WTC11 (cell line): ENCODE results near the gene KLHL20. TPM values are rescaled to one million over a fixed set of nuclear protein-coding genes. Genes with fewer than 3 reads are reported as not detected.

Experiments
- ATAC-seq: fragments of 200-7000 bp; cut with Tn5 transposase; 2 replicates; pipeline ENCODE4 v1.10.0; 2021; ENCODE audit warnings: mild to moderate bottlenecking, moderate library complexity
- CTCF ChIA-PET: fragments of 300-600 bp; sonication (Branson Sonifier 250); formaldehyde crosslinking; loops from one replicate; lab custom pipeline; 2021; ENCODE audit warnings: antibody characterized with exemption; lab: Charles Lee
- POLR2A ChIA-PET: fragments of 350-600 bp; sonication (Branson Sonifier 250); formaldehyde crosslinking; loops from one replicate; lab custom pipeline; 2021; ENCODE audit warnings: antibody characterized with exemption; lab: Charles Lee
- DNase-seq: peaks from one replicate; pipeline ENCODE4 v3.0.0; 2021; ENCODE audit warnings: low spot score
- H3K27ac Mint-ChIP-seq: 2 replicates; pipeline ENCODE4 v1.8.0; 2021; ENCODE audit warnings: mixed read lengths
- H3K27me3 Mint-ChIP-seq: 2 replicates; pipeline ENCODE4 v1.8.0; 2021; ENCODE audit warnings: low read depth, mild to moderate bottlenecking, moderate library complexity, mixed read lengths
- H3K36me3 Mint-ChIP-seq: 2 replicates; pipeline ENCODE4 v1.8.0; 2021; ENCODE audit warnings: mixed read lengths
- H3K4me1 Mint-ChIP-seq: 2 replicates; pipeline ENCODE4 v1.8.0; 2022; ENCODE audit warnings: mixed read lengths
- H3K4me3 Mint-ChIP-seq: 2 replicates; pipeline ENCODE4 v1.8.0; 2021; ENCODE audit warnings: mild to moderate bottlenecking, moderate library complexity, mixed read lengths
- H3K9me3 Mint-ChIP-seq: 2 replicates; pipeline ENCODE4 v1.8.0; 2021; ENCODE audit warnings: mixed read lengths
- ARID4B ChIP-seq: sonication (generic); formaldehyde crosslinking; IDR thresholded peaks from 2 replicates; pipeline ENCODE4 v1.8.0; 2023; ENCODE audit warnings: missing genetic modification reagents, mild to moderate bottlenecking, borderline replicate concordance
- ATF1 ChIP-seq: sonication (generic); formaldehyde crosslinking; IDR thresholded peaks from 2 replicates; pipeline ENCODE4 v1.8.1; 2023; ENCODE audit warnings: mild to moderate bottlenecking, moderate library complexity, missing genetic modification reagents
- CBFB ChIP-seq: sonication (generic); formaldehyde crosslinking; IDR thresholded peaks from 2 replicates; pipeline ENCODE4 v1.8.1; 2022; ENCODE audit warnings: mild to moderate bottlenecking, low read depth, missing genetic modification reagents
- EMX1 ChIP-seq: fragments of 250-450 bp; sonication (Bioruptor Pico); IDR thresholded peaks from 2 replicates; pipeline ENCODE4 v1.8.0; 2021; ENCODE audit warnings: mild to moderate bottlenecking
- FOXP1 ChIP-seq: sonication (generic); formaldehyde crosslinking; IDR thresholded peaks from 2 replicates; pipeline ENCODE4 v1.8.0; 2022; ENCODE audit warnings: missing genetic modification reagents, mild to moderate bottlenecking, moderate library complexity, borderline replicate concordance
- GABPB1 ChIP-seq: sonication (generic); formaldehyde crosslinking; IDR thresholded peaks from 2 replicates; pipeline ENCODE4 v1.8.1; 2023; ENCODE audit warnings: mild to moderate bottlenecking, missing genetic modification reagents
- HMGA2 ChIP-seq: fragments of 250-450 bp; sonication (Bioruptor Pico); IDR thresholded peaks from 2 replicates; pipeline ENCODE4 v1.4.0; 2021; ENCODE audit warnings: mild to moderate bottlenecking, moderate library complexity
- HMGXB4 ChIP-seq: sonication (generic); formaldehyde crosslinking; IDR thresholded peaks from 2 replicates; pipeline ENCODE4 v1.8.1; 2023; ENCODE audit warnings: mild to moderate bottlenecking, moderate library complexity, missing genetic modification reagents
- MYBL2 ChIP-seq: sonication (generic); formaldehyde crosslinking; IDR thresholded peaks from 2 replicates; pipeline ENCODE4 v1.8.1; 2023; ENCODE audit warnings: mild to moderate bottlenecking, moderate library complexity, missing genetic modification reagents
- NR1H2 ChIP-seq: sonication (generic); formaldehyde crosslinking; IDR thresholded peaks from 2 replicates; pipeline ENCODE4 v1.9.0; 2021; ENCODE audit warnings: mild to moderate bottlenecking, moderate library complexity, missing genetic modification reagents
- PREB ChIP-seq: sonication (generic); formaldehyde crosslinking; IDR thresholded peaks from 2 replicates; pipeline ENCODE4 v1.8.1; 2022; ENCODE audit warnings: mild to moderate bottlenecking, missing genetic modification reagents, moderate library complexity, borderline replicate concordance
- SP1 ChIP-seq: sonication (generic); formaldehyde crosslinking; conservative IDR thresholded peaks from 2 replicates; pipeline ENCODE4 v1.8.1; 2022; ENCODE audit warnings: missing genetic modification reagents
- TCF7 ChIP-seq: sonication (generic); formaldehyde crosslinking; IDR thresholded peaks from 2 replicates; pipeline ENCODE4 v1.8.0; 2022; ENCODE audit warnings: mild to moderate bottlenecking, low read depth, missing genetic modification reagents, moderate library complexity
- TEAD4 ChIP-seq: sonication (generic); formaldehyde crosslinking; IDR thresholded peaks from 2 replicates; pipeline ENCODE4 v1.8.0; 2022; ENCODE audit warnings: mild to moderate bottlenecking, missing genetic modification reagents
- ZNF232 ChIP-seq: sonication (generic); formaldehyde crosslinking; IDR thresholded peaks from 2 replicates; pipeline ENCODE4 v1.8.0; 2022; ENCODE audit warnings: mild to moderate bottlenecking, missing genetic modification reagents
- ZNF263 ChIP-seq: sonication (generic); formaldehyde crosslinking; IDR thresholded peaks from 2 replicates; pipeline ENCODE4 v1.8.1; 2022; ENCODE audit warnings: low read depth, mild to moderate bottlenecking, moderate library complexity, missing genetic modification reagents
- ZNF671 ChIP-seq: fragments of 250-450 bp; sonication (Bioruptor Pico); IDR thresholded peaks from 2 replicates; pipeline ENCODE4 v1.8.0; 2021; ENCODE audit warnings: mild to moderate bottlenecking
- total RNA-seq: library from RNA; stranded (reverse); gene quantifications from 3 replicates; pipeline ENCODE4 v1.2.3, GENCODE V29; 2021
- TF ChIP-seq, protein P1 (sequence below): fragments of 250-450 bp; sonication (Bioruptor Pico); IDR thresholded peaks from 2 replicates; pipeline ENCODE4 v1.8.0; 2021; ENCODE audit warnings: mild to moderate bottlenecking
- TF ChIP-seq, protein P2 (sequence below): sonication (generic); formaldehyde crosslinking; IDR thresholded peaks from 2 replicates; pipeline ENCODE4 v1.8.0; 2022; ENCODE audit warnings: mild to moderate bottlenecking, missing genetic modification reagents
- TF ChIP-seq, protein P3 (sequence below): fragments of 250-450 bp; sonication (Bioruptor Pico); IDR thresholded peaks from 2 replicates; pipeline ENCODE4 v1.9.0; 2021; ENCODE audit warnings: mild to moderate bottlenecking, borderline replicate concordance

The KLHL20 gene
- total RNA-seq, 1 experiment from 2014 or later = 12.5 TPM

- TF ChIP-seq, protein P1, sequence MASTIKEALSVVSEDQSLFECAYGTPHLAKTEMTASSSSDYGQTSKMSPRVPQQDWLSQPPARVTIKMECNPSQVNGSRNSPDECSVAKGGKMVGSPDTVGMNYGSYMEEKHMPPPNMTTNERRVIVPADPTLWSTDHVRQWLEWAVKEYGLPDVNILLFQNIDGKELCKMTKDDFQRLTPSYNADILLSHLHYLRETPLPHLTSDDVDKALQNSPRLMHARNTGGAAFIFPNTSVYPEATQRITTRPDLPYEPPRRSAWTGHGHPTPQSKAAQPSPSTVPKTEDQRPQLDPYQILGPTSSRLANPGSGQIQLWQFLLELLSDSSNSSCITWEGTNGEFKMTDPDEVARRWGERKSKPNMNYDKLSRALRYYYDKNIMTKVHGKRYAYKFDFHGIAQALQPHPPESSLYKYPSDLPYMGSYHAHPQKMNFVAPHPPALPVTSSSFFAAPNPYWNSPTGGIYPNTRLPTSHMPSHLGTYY (CRISPR knock-in tag) = no peak
- no peak for TF ChIP-seq TCF7 (CRISPR knock-in tag)
- TF ChIP-seq PREB (CRISPR knock-in tag) = no peak
- TF ChIP-seq NR1H2 (CRISPR knock-in tag) = no peak
- TF ChIP-seq ZNF671 (CRISPR knock-in tag) = no peak
- TF ChIP-seq TEAD4 (CRISPR knock-in tag) = no peak
- TF ChIP-seq MYBL2 (CRISPR knock-in tag) = no peak
- TF ChIP-seq SP1 (CRISPR knock-in tag) = no peak
- TF ChIP-seq, protein P2, sequence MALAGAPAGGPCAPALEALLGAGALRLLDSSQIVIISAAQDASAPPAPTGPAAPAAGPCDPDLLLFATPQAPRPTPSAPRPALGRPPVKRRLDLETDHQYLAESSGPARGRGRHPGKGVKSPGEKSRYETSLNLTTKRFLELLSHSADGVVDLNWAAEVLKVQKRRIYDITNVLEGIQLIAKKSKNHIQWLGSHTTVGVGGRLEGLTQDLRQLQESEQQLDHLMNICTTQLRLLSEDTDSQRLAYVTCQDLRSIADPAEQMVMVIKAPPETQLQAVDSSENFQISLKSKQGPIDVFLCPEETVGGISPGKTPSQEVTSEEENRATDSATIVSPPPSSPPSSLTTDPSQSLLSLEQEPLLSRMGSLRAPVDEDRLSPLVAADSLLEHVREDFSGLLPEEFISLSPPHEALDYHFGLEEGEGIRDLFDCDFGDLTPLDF (CRISPR knock-in tag) = no peak
- no peak for TF ChIP-seq HMGA2 (CRISPR knock-in tag)
Measured at GRCh38 chr1:173775578-173776226, 60.9 kb downstream of the KLHL20 start (continued).

DNA sequence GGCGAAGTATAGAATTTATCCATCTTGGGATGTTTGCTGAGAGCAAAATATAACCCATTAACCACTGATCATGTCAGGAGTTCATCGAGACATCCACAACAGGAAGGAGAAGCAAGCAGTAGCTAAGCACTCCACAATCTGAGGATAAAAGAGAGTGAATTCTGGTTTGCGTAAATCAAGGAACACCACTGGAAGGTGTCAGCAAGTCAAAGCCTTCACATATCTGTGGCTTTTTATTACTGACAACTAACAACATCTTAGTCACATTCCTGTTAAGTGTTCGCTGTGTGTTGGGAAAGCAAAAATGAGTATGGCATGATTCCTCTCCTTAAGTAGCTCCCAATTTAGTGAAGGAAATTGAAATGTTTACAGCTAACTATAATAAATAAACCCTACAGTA, 65.2 kb downstream of the KLHL20 start:
- DNase-seq (no peak), ATAC-seq (no peak)
- CTCF ChIA-PET = no interaction called here
- no peak overlapping the region for H3K27ac Mint-ChIP-seq
- POLR2A ChIA-PET = no interaction called here
- H3K27me3 Mint-ChIP-seq = no peaks in the 10 kb centered on the region
- no peaks in the 10 kb centered on the region for H3K9me3 Mint-ChIP-seq
- TF ChIP-seq CBFB (CRISPR knock-in tag) (no peak), EMX1 (CRISPR knock-in tag) (no peak), FOXP1 (CRISPR knock-in tag) (no peak), ZNF263 (CRISPR knock-in tag) (no peak), GABPB1 (no peak), HMGA2 (CRISPR knock-in tag) (no peak)
- no peak overlapping the region for H3K4me3 Mint-ChIP-seq
- peaks cover 12% of the 10 kb centered on the region for H3K36me3 Mint-ChIP-seq
- no peaks in the 10 kb centered on the region for H3K4me1 Mint-ChIP-seq

- no peak for DNase-seq
- no peak for ATAC-seq
- H3K36me3 Mint-ChIP-seq = peaks cover 11% of the 10 kb centered on the region
- H3K4me1 Mint-ChIP-seq = no peaks in the 10 kb centered on the region
- H3K9me3 Mint-ChIP-seq = no peaks in the 10 kb centered on the region
- ChIA-PET POLR2A (interaction anchor here (0.6 kb wide), 1 partner anchor 10 kb away, joined by 3 read pairs; no protein-coding TSS in a partner anchor), CTCF (no interaction called here)
- H3K27me3 Mint-ChIP-seq = no peaks in the 10 kb centered on the region
- no peak overlapping the region for H3K4me3 Mint-ChIP-seq
- H3K27ac Mint-ChIP-seq = no peak overlapping the region
- TF ChIP-seq ZNF232 (CRISPR knock-in tag) (no peak), ATF1 (CRISPR knock-in tag) (no peak), HMGXB4 (CRISPR knock-in tag) (no peak), ARID4B (no peak)
- TF ChIP-seq, protein P3, sequence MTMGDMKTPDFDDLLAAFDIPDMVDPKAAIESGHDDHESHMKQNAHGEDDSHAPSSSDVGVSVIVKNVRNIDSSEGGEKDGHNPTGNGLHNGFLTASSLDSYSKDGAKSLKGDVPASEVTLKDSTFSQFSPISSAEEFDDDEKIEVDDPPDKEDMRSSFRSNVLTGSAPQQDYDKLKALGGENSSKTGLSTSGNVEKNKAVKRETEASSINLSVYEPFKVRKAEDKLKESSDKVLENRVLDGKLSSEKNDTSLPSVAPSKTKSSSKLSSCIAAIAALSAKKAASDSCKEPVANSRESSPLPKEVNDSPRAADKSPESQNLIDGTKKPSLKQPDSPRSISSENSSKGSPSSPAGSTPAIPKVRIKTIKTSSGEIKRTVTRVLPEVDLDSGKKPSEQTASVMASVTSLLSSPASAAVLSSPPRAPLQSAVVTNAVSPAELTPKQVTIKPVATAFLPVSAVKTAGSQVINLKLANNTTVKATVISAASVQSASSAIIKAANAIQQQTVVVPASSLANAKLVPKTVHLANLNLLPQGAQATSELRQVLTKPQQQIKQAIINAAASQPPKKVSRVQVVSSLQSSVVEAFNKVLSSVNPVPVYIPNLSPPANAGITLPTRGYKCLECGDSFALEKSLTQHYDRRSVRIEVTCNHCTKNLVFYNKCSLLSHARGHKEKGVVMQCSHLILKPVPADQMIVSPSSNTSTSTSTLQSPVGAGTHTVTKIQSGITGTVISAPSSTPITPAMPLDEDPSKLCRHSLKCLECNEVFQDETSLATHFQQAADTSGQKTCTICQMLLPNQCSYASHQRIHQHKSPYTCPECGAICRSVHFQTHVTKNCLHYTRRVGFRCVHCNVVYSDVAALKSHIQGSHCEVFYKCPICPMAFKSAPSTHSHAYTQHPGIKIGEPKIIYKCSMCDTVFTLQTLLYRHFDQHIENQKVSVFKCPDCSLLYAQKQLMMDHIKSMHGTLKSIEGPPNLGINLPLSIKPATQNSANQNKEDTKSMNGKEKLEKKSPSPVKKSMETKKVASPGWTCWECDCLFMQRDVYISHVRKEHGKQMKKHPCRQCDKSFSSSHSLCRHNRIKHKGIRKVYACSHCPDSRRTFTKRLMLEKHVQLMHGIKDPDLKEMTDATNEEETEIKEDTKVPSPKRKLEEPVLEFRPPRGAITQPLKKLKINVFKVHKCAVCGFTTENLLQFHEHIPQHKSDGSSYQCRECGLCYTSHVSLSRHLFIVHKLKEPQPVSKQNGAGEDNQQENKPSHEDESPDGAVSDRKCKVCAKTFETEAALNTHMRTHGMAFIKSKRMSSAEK (CRISPR knock-in tag) = no peak
Measured at GRCh38 chr1:173784997-173785396, 70.2 kb downstream of the KLHL20 start.
